NB4 (cell line): ENCODE data around the gene COL5A1.

ENCODE experiments used
- POLR2A ChIP-seq: IDR thresholded peaks from 2 replicates; pipeline ENCODE4 v1.6.1; 2011; ENCODE audit warnings: mild to moderate bottlenecking; ENCODE audit not compliant: insufficient read length; ENCODE audit errors: extremely low read depth
- TF ChIP-seq, protein P1 (sequence below): IDR thresholded peaks from one replicate; pipeline ENCODE4 v1.5.1; 2012; ENCODE audit warnings: low read depth, low read length

- TF ChIP-seq, protein P1, sequence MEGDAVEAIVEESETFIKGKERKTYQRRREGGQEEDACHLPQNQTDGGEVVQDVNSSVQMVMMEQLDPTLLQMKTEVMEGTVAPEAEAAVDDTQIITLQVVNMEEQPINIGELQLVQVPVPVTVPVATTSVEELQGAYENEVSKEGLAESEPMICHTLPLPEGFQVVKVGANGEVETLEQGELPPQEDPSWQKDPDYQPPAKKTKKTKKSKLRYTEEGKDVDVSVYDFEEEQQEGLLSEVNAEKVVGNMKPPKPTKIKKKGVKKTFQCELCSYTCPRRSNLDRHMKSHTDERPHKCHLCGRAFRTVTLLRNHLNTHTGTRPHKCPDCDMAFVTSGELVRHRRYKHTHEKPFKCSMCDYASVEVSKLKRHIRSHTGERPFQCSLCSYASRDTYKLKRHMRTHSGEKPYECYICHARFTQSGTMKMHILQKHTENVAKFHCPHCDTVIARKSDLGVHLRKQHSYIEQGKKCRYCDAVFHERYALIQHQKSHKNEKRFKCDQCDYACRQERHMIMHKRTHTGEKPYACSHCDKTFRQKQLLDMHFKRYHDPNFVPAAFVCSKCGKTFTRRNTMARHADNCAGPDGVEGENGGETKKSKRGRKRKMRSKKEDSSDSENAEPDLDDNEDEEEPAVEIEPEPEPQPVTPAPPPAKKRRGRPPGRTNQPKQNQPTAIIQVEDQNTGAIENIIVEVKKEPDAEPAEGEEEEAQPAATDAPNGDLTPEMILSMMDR: no peak
- TF ChIP-seq POLR2A: no peak
These were observed 243.5 kb downstream of the COL5A1 start for GRCh38 chr9:134885001-134885678.
